Subcutaneous preadipocyte (primary cell): ENCODE data around the gene VDAC1. TPM values are rescaled to one million over a fixed set of nuclear protein-coding genes. Genes with fewer than 3 reads are reported as not detected.

Experiments
- total RNA-seq: library from RNA; depleted of rRNA; stranded (reverse); fragments of >200 nt; gene quantifications from 2 replicates; pipeline ENCODE4 v1.2.3, GENCODE V29; 2012

The VDAC1 gene, protein sequence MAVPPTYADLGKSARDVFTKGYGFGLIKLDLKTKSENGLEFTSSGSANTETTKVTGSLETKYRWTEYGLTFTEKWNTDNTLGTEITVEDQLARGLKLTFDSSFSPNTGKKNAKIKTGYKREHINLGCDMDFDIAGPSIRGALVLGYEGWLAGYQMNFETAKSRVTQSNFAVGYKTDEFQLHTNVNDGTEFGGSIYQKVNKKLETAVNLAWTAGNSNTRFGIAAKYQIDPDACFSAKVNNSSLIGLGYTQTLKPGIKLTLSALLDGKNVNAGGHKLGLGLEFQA
- total RNA-seq, result 397 and 398 TPM in 2 replicates

DNA sequence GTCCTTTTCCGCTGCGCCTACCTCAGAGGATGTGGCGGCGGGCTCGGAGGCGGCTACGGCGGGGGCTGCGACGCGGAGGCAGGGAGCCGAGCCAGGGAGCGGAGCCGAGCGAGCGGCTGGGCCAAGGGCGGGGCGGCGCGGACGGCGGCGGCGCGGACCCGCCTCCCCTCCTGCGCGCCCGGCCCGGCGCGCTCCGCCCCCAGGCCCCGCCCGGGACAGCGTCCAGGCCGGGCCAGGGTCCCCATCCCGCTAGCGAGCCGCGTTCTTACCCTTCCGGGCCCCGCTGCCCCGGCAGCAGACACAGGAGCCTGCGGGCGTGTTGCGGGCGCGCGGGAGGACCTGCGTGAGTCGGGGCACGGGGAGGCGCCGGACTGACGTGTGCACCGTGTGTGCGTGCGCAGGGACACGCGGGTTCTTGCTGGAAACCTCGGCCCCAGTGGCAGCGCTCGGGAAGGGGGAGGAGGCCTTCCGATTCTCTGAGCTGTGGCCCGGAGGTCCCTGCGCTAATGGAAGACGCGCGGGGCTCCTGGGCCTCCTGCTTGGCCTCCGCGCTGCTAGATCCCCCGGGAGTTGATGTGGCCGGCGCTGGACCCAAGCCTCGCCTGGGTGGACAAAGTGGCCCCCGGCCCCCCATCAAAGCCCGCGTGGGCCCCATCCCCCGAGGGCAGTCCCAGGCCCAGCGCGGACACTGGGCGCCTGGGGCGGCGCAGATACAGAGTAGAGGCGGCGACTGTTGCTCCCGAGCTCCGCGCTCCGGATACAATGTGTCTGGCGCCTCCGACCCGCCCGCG, at the start of gene VDAC1:
Gene VDAC1 (minus strand): TSS at position 350 of the 791 bp plus-strand sequence. CDS start 11,963 bp downstream, outside the sequence.

DNA sequence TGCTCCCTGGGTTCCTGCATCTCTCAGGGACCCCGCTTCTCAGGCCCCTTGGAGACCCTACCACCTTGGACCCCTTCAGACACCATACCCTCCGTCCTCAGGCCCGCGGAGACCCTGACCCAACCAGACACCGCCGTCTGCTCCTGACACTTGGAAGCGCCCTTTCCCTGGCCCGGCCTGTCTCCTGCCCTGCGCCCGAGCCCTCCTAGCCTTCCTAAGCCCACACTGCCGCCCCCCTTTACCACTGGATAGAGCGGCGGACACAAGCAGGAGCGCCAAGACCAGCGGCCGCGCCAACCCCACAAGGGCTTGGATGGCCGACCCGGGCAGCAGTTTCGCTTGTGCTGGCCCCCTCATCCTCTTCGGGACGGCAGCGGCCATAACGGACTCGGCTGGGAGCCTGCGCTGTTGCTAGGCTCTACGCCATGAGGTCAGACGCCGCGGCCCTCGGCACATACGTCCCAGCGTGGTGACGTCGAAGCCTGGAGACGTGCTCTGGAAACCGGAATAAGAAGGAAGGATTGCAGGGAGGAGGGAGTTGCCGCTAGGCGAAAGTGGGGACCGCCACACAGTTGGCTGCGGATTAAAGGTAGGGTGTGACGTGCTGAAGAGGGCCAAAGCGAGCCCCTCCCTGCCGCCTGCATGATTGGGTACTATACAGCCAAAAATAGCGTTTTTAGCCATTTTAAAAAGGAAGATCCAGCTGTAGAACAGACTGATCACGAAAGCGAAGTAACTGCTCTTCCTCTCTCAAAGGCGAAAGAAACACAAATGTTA, 36.4 kb downstream of the VDAC1 start, which contains the start of gene C5orf15:
Gene C5orf15 (minus strand): TSS at position 422 of the 777 bp plus-strand sequence. CDS start 41 bp downstream, at position 381.

Other genes starting within 250 kb of the VDAC1 start
- 40.1 and 47.4 TPM in 2 replicates for gene C5orf15, start 36.4 kb downstream of the VDAC1 start, total RNA-seq
- gene TCF7, start 109.7 kb upstream of the VDAC1 start, total RNA-seq, result 8.1 and 20.9 TPM in 2 replicates
- gene SKP1, start 172.0 kb upstream of the VDAC1 start, total RNA-seq, result 115 and 151 TPM in 2 replicates
- gene PPP2CA, start 221.1 kb upstream of the VDAC1 start, total RNA-seq, result 37.1 and 52.0 TPM in 2 replicates